ENCODE results near the gene UPK1B. TPM values are rescaled to one million over a fixed set of nuclear protein-coding genes. Genes with fewer than 3 reads are reported as not detected.

UPK1B gene
- total RNA-seq, 4 donors from 2014 or later = not detected

DNA sequence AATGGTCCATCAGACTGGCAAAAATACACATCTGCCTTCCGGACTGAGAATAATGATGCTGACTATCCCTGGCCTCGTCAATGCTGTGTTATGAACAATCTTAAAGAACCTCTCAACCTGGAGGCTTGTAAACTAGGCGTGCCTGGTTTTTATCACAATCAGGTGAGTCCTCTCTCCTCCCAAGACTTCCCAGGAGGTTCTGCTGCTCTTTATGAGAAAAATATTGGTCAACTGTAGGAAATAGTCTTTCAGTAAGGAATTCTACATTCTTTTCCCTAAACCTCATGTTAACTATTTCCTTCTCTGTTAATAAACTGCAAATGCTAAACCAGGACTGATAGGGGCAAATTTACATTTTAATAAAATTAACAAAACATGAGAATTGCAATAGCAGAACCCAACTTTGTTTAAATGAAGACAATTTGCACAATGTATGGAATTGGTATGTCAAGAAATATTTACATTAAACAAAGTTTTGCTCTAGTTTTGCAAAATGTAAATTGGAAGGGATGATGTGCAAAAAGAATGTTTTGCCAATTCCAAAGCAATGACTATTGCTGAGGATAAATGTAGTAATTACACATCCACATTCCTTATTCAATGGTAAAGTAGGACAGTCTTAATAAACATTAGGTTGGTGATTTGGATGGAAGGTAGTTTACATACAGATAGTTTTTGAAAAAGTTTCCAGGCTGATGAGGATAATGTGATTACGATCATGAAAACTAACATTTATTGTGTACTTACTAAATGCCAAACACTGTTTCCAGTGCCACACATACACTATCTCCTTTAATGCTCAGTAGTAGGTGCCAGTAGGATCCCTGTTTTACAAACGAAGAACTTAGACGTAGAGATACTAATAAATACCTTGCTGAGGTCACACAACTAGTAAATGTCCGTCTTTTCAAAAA, 21.1 kb downstream of the UPK1B start:
- H3K4me3 ChIP-seq = no peak overlapping the region
- in situ Hi-C loops (cut with MboI; ENCODE audit: low sequenced_read_pairs in 4 of 4) = no loop called here
- ATAC-seq (no peak), DNase-seq (no peak)
- H3K9me3 ChIP-seq = no peaks in the 10 kb centered on the region
- H3K27ac ChIP-seq = no peak overlapping the region
- no peak for TF ChIP-seq POLR2A (IDR thresholded peaks at IDR 0.05)
- TF ChIP-seq, protein P1, sequence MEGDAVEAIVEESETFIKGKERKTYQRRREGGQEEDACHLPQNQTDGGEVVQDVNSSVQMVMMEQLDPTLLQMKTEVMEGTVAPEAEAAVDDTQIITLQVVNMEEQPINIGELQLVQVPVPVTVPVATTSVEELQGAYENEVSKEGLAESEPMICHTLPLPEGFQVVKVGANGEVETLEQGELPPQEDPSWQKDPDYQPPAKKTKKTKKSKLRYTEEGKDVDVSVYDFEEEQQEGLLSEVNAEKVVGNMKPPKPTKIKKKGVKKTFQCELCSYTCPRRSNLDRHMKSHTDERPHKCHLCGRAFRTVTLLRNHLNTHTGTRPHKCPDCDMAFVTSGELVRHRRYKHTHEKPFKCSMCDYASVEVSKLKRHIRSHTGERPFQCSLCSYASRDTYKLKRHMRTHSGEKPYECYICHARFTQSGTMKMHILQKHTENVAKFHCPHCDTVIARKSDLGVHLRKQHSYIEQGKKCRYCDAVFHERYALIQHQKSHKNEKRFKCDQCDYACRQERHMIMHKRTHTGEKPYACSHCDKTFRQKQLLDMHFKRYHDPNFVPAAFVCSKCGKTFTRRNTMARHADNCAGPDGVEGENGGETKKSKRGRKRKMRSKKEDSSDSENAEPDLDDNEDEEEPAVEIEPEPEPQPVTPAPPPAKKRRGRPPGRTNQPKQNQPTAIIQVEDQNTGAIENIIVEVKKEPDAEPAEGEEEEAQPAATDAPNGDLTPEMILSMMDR (IDR thresholded peaks at IDR 0.05 in 4 of 5, conservative IDR thresholded peaks at IDR 0.05 in 1 of 5) = no peak
- H3K27me3 ChIP-seq = no peaks in the 10 kb centered on the region
- H3K36me3 ChIP-seq = no peaks in the 10 kb centered on the region
- intact Hi-C loops (cut with DNase I; ENCODE audit: low total_unique reads) = no loop called here
- no peaks in the 10 kb centered on the region for H3K4me1 ChIP-seq

- in situ Hi-C loops (cut with MboI; ENCODE audit: low sequenced_read_pairs in 4 of 4) = no loop called here
- intact Hi-C loops (cut with DNase I; ENCODE audit: low total_unique reads) = no loop called here
- H3K4me3 ChIP-seq = no peak overlapping the region
- ATAC-seq = no peak
- DNase-seq = no peak
- no peak overlapping the region for H3K27ac ChIP-seq
- no peaks in the 10 kb centered on the region for H3K9me3 ChIP-seq
- TF ChIP-seq, protein P1 (IDR thresholded peaks at IDR 0.05 in 4 of 5, conservative IDR thresholded peaks at IDR 0.05 in 1 of 5) = no peak
- no peak for TF ChIP-seq POLR2A (IDR thresholded peaks at IDR 0.05)
- H3K27me3 ChIP-seq = no peaks in the 10 kb centered on the region
- no peaks in the 10 kb centered on the region for H3K36me3 ChIP-seq
- H3K4me1 ChIP-seq = no peaks in the 10 kb centered on the region
Measured at GRCh38 chr3:119195151-119195476, 21.7 kb downstream of the UPK1B start.

GRCh38 chr3:119195911-119196310, 22.5 kb downstream of the UPK1B start:
- no peaks in the 10 kb centered on the region for H3K9me3 ChIP-seq
- ATAC-seq (no peak), DNase-seq (no peak)
- H3K36me3 ChIP-seq = no peaks in the 10 kb centered on the region
- H3K4me3 ChIP-seq = no peak overlapping the region
- H3K27me3 ChIP-seq = no peaks in the 10 kb centered on the region
- intact Hi-C loops (cut with DNase I; ENCODE audit: low total_unique reads) (no loop called here), in situ Hi-C loops (cut with MboI; ENCODE audit: low sequenced_read_pairs in 4 of 4) (no loop called here)
- no peaks in the 10 kb centered on the region for H3K4me1 ChIP-seq
- TF ChIP-seq, protein P1 (IDR thresholded peaks at IDR 0.05 in 4 of 5, conservative IDR thresholded peaks at IDR 0.05 in 1 of 5) = no peak
- no peak for TF ChIP-seq POLR2A (IDR thresholded peaks at IDR 0.05)
- H3K27ac ChIP-seq = no peak overlapping the region

DNA sequence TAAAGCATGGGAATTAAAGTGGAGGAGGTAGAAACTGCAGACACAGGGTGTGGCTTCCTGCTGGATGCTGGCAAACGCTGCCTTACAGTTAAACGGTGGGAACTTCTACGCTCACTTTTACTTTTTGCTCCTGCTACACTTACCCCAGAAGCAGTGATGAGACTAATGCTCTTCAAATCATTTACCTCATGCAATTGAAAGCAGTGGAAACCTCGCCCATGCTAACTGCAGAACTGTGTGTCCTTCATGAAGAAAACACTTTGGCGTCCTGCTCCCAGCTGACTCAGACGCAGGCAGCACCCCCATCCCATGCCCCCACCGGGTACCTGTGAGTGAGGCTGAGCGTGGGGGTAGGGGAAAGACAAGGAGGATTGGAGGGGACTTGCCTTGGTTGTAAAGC, 31.8 kb downstream of the UPK1B start:
- no peak for TF ChIP-seq POLR2A (IDR thresholded peaks at IDR 0.05)
- TF ChIP-seq, protein P1 (IDR thresholded peaks at IDR 0.05 in 4 of 5, conservative IDR thresholded peaks at IDR 0.05 in 1 of 5) = no peak
- no peaks in the 10 kb centered on the region for H3K4me1 ChIP-seq
- H3K36me3 ChIP-seq = no peaks in the 10 kb centered on the region
- no peak overlapping the region for H3K27ac ChIP-seq
- no peaks in the 10 kb centered on the region for H3K27me3 ChIP-seq
- ATAC-seq (no peak), DNase-seq (no peak)
- intact Hi-C loops (cut with DNase I; ENCODE audit: low total_unique reads) (no loop called here), in situ Hi-C loops (cut with MboI; ENCODE audit: low sequenced_read_pairs in 4 of 4) (no loop called here)
- H3K9me3 ChIP-seq = no peaks in the 10 kb centered on the region
- no peak overlapping the region for H3K4me3 ChIP-seq
